ENCODE results near the gene CNTNAP5. TPM values are rescaled to one million over a fixed set of nuclear protein-coding genes. Genes with fewer than 3 reads are reported as not detected.

CNTNAP5 gene
- polyA plus RNA-seq, 3 donors from 2014 or later: not detected

- no peak for DNase-seq
- Mint-ChIP-seq H3K9me3 (peaks cover 4 to 33% (median 18%) of the 10 kb centered on the region in 6 donors), H3K36me3 (peaks cover 0 to 4% (median 3%) of the 10 kb centered on the region in 3 donors), H3K27me3 (ENCODE audit: low read depth in 3 of 3) (peaks cover 0 to 3% (median 2%) of the 10 kb centered on the region in 3 donors), H3K27ac (no peak overlapping the region), H3K4me1 (peaks cover 0 to 1% of the 10 kb centered on the region in 2 donors), H3K4me3 (no peak overlapping the region)
Measured at GRCh38 chr2:124426122-124426521, 401.0 kb downstream of the CNTNAP5 start.

GRCh38 chr2:124426625-124427024 lies 401.5 kb downstream of the CNTNAP5 start:
- peaks cover 0 to 1% of the 10 kb centered on the region in 2 donors for H3K4me1 Mint-ChIP-seq
- no peak for DNase-seq
- H3K27ac Mint-ChIP-seq: no peak overlapping the region
- peaks cover 0 to 3% (median 3%) of the 10 kb centered on the region in 3 donors for H3K27me3 Mint-ChIP-seq (ENCODE audit: low read depth in 3 of 3)
- H3K36me3 Mint-ChIP-seq: peaks cover 0 to 4% (median 0%) of the 10 kb centered on the region in 3 donors
- no peak overlapping the region for H3K4me3 Mint-ChIP-seq
- H3K9me3 Mint-ChIP-seq: peaks cover 4 to 28% (median 14%) of the 10 kb centered on the region in 6 donors

GRCh38 chr2:124437811-124438210 lies 412.7 kb downstream of the CNTNAP5 start:
- H3K36me3 Mint-ChIP-seq: no peaks in the 10 kb centered on the region
- H3K9me3 Mint-ChIP-seq: peaks cover 6 to 31% (median 8%) of the 10 kb centered on the region in 6 donors
- no peak overlapping the region for H3K4me3 Mint-ChIP-seq
- no peak for DNase-seq
- peaks cover 0 to 2% (median 0%) of the 10 kb centered on the region in 3 donors for H3K27me3 Mint-ChIP-seq (ENCODE audit: low read depth in 3 of 3)
- H3K27ac Mint-ChIP-seq: no peak overlapping the region
- no peaks in the 10 kb centered on the region for H3K4me1 Mint-ChIP-seq

DNA sequence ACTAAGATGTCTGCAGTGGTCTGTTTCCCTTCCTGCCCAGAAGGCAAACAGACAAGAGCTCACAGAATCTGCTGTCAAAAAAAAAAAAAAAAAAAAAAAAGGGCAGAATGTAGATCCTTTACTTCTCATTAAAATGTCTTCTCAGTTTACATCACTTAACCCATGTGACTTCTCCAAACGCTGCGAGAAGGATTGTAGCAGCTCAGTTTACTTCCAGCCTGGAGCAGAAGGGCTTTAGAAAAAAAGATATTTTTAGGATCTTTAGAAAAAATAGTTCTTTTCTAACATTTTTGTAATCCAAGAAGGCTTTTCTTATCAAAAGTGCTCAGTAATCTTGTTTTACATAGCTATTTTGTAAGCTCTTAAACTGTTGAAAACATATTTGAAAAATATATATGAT lies 425.4 kb downstream of the CNTNAP5 start:
- Mint-ChIP-seq H3K36me3 (peaks cover 0 to 3% (median 0%) of the 10 kb centered on the region in 3 donors), H3K27me3 (ENCODE audit: low read depth in 3 of 3) (peaks cover 0 to 3% (median 0%) of the 10 kb centered on the region in 3 donors), H3K4me1 (no peaks in the 10 kb centered on the region), H3K4me3 (no peak overlapping the region), H3K9me3 (peaks cover 11 to 50% (median 31%) of the 10 kb centered on the region in 6 donors), H3K27ac (no peak overlapping the region)
- DNase-seq: no peak

DNA sequence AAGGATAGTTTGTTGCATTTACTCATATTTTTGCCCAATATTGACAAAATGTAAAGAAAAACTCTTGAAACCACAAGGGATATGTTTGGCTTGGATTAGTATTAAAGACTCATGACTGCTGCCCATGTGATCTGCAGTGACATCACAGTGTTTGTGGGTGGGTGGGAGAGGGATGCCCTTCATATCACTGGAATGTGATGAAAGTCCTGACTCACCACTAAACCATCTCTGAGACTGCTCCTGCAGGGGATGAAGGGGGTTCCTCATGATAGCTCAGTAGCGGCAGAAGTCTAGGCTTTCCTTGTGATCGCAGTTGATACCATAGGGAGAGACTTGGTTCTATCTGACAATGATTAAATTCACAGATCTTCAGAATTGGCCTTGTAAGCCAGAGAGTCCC lies 451.2 kb downstream of the CNTNAP5 start:
- Mint-ChIP-seq H3K4me1 (no peaks in the 10 kb centered on the region), H3K27me3 (ENCODE audit: low read depth in 3 of 3) (peaks cover 0 to 2% (median 0%) of the 10 kb centered on the region in 3 donors), H3K27ac (no peak overlapping the region), H3K4me3 (no peak overlapping the region), H3K36me3 (no peaks in the 10 kb centered on the region), H3K9me3 (peaks cover 0 to 13% (median 3%) of the 10 kb centered on the region in 6 donors)
- no peak for DNase-seq

DNA sequence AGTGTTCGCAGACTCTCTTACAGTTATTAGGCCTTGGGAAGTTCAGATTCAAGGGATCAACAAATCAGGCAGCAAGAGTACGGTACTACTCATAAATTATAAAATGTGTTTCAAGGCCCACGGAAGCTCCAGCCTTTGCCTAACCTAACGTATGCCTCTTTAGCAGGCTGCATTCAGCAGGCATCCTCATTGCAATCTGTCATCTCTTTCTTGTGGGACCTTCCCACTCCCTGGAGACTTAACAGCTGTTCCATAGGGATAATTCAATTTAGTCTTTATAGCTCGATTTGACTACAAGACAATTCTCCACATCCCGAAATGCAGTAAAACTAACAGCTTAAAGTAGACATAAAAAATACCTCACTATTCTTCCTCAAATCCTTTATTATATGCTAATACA lies 453.7 kb downstream of the CNTNAP5 start:
- peaks cover 0 to 17% (median 6%) of the 10 kb centered on the region in 6 donors for H3K9me3 Mint-ChIP-seq
- no peak overlapping the region for H3K27ac Mint-ChIP-seq
- no peak overlapping the region for H3K4me3 Mint-ChIP-seq
- no peaks in the 10 kb centered on the region for H3K4me1 Mint-ChIP-seq
- no peaks in the 10 kb centered on the region for H3K36me3 Mint-ChIP-seq
- H3K27me3 Mint-ChIP-seq (ENCODE audit: low read depth in 3 of 3): peaks cover 0 to 3% (median 0%) of the 10 kb centered on the region in 3 donors
- DNase-seq: no peak

GRCh38 chr2:124480958-124481357 lies 455.9 kb downstream of the CNTNAP5 start:
- H3K36me3 Mint-ChIP-seq: no peaks in the 10 kb centered on the region
- H3K9me3 Mint-ChIP-seq: peaks cover 0 to 17% (median 4%) of the 10 kb centered on the region in 6 donors
- no peak overlapping the region for H3K4me3 Mint-ChIP-seq
- no peaks in the 10 kb centered on the region for H3K4me1 Mint-ChIP-seq
- no peak for DNase-seq
- H3K27me3 Mint-ChIP-seq (ENCODE audit: low read depth in 3 of 3): peaks cover 0 to 3% (median 0%) of the 10 kb centered on the region in 3 donors
- no peak overlapping the region for H3K27ac Mint-ChIP-seq

DNA sequence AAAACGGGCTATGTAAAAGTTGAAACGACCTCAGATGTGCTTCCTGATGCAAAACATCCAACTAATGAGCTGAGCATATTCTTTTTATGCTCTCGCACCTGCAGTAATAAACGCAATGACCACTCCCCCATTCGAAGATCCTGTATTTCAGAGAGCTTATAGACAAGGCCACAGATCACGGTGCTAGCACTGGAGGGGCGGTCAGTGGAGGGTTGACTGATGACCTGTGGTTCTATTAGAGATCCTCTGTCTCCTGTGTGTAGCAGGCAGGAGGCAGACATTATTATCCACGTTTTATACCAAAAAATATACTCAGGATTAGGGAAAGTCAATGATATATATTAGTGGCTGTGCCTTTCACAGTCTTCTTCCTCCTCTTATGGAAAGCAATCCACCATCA lies 457.0 kb downstream of the CNTNAP5 start:
- H3K9me3 Mint-ChIP-seq: peaks cover 0 to 12% (median 4%) of the 10 kb centered on the region in 6 donors
- no peak overlapping the region for H3K4me3 Mint-ChIP-seq
- H3K36me3 Mint-ChIP-seq: no peaks in the 10 kb centered on the region
- H3K4me1 Mint-ChIP-seq: no peaks in the 10 kb centered on the region
- no peak overlapping the region for H3K27ac Mint-ChIP-seq
- H3K27me3 Mint-ChIP-seq (ENCODE audit: low read depth in 3 of 3): peaks cover 0 to 3% (median 0%) of the 10 kb centered on the region in 3 donors
- no peak for DNase-seq

DNA sequence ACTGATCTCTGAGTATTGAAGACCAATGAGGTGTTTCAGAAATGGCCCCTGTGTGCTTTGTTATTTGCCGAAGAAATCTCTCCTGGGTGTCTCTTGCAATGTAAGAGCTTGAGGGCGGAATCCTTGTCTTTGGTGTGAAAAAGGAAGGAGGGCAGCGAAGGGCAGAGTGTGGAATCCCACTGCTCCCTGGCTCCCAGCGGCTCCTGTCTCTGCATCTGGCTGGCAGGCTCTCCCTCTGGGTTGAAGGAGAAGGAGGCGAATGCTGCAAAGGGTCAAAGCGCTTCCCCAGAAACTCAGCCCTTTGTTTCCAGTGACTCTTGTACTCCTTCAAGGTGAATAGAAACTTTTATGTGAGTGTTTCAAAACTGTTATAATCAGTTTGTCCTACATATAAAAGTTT lies 457.5 kb downstream of the CNTNAP5 start:
- Mint-ChIP-seq H3K9me3 (peaks cover 0 to 12% (median 4%) of the 10 kb centered on the region in 6 donors), H3K4me3 (no peak overlapping the region), H3K27ac (no peak overlapping the region), H3K4me1 (no peaks in the 10 kb centered on the region), H3K36me3 (no peaks in the 10 kb centered on the region), H3K27me3 (ENCODE audit: low read depth in 3 of 3) (peaks cover 0 to 3% (median 0%) of the 10 kb centered on the region in 3 donors)
- DNase-seq: no peak

DNA sequence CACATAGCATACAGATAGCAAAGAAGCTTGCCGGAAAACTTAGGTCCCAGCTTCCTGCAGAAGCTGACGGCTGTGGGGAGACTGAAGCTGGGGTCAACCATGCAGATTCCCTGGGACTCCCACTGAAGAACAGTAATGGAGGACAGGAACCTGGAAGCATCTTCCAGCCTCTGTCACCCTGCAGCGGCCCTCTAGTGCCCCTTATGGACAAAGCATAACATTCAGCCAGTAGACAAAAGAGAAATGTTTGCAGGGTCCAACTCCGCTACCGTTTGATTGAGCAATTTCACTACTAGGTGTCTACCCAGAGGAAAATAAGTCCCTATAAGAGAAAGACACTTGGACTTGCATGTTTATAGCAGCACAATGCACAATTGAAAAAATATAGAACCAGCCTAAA lies 460.6 kb downstream of the CNTNAP5 start:
- H3K27me3 Mint-ChIP-seq (ENCODE audit: low read depth in 3 of 3): peaks cover 0 to 4% (median 0%) of the 10 kb centered on the region in 3 donors
- peaks cover 2 to 12% (median 6%) of the 10 kb centered on the region in 6 donors for H3K9me3 Mint-ChIP-seq
- H3K4me1 Mint-ChIP-seq: no peaks in the 10 kb centered on the region
- H3K27ac Mint-ChIP-seq: no peak overlapping the region
- no peak overlapping the region for H3K4me3 Mint-ChIP-seq
- no peak for DNase-seq
- H3K36me3 Mint-ChIP-seq: no peaks in the 10 kb centered on the region

DNA sequence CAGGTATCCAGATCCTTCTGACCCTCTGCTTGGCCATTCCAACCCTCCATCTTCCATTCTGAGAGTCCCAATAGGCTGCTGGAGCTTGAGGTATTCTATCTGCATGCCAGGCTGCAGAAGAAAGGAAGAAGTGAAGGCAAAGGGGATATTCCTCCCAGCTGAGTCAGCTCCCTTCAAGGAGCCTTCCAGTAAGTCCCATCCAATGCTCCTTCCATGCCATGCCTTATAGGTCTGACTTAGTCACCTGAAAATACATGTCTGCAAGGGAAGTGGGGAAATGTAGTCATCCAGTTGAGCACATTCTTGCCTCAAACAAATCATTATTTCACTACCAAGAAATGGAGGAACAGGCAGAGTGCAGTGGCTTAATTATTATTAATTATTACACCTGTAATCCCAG lies 464.6 kb downstream of the CNTNAP5 start:
- DNase-seq: no peak
- Mint-ChIP-seq H3K27ac (no peak overlapping the region), H3K27me3 (ENCODE audit: low read depth in 3 of 3) (peaks cover 0 to 2% (median 1%) of the 10 kb centered on the region in 3 donors), H3K4me1 (no peaks in the 10 kb centered on the region), H3K36me3 (no peaks in the 10 kb centered on the region), H3K4me3 (no peak overlapping the region), H3K9me3 (peaks cover 0 to 7% (median 2%) of the 10 kb centered on the region in 6 donors)

DNA sequence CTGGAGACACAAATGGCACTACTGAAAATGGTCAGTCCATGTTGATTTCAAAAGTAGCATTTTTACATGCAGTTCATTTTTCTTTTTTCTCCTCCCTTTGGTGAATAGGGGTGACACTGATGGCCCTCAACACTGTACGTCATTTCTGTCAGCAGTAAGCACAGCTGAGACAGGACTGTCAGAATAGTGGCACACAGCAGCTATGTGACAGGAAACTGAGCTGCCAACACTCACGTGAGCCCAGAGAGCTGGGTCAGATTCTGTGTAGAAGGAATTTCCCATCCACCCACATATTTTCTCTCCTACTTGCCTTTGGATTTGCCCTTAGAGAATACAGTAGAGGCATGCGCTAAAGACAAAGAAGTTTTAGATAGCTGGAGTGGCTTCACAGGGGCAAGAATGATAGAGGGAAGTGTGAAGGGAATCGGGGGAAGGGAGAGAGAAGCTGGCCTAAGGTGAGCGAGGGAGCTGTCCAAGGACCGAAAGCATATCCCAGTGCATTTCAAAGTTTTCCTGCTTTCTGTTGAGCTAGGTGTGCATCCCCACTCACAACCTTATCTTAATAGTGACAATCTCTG lies 476.6 kb downstream of the CNTNAP5 start:
- Mint-ChIP-seq H3K4me3 (no peak overlapping the region), H3K27ac (no peak overlapping the region), H3K4me1 (no peaks in the 10 kb centered on the region), H3K27me3 (ENCODE audit: low read depth in 3 of 3) (peaks cover 0 to 2% (median 1%) of the 10 kb centered on the region in 3 donors), H3K9me3 (peaks cover 0 to 13% (median 8%) of the 10 kb centered on the region in 6 donors), H3K36me3 (no peaks in the 10 kb centered on the region)
- no peak for DNase-seq

DNA sequence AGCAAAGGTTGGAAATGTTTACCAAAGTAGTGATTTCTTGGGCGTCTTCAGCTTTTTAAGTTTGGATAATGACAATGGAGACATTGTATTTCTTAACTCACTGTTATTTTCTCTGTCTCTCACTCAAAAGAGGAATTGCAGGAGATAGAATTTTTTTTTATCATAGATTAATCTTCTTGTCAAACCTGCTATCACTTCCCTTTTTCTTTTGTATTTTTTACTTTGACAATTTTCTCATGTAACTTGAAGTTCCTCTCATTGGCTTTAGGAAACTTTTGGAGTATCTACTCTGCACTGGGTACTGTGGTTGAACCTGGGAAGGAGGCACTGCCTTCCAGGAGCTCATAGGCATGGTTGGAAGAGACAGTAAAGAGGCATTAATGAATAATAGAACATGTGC lies 489.1 kb downstream of the CNTNAP5 start:
- H3K27me3 Mint-ChIP-seq (ENCODE audit: low read depth in 3 of 3): peaks cover 0 to 3% (median 2%) of the 10 kb centered on the region in 3 donors
- no peaks in the 10 kb centered on the region for H3K36me3 Mint-ChIP-seq
- H3K9me3 Mint-ChIP-seq: peaks cover 2 to 32% (median 16%) of the 10 kb centered on the region in 6 donors
- H3K4me3 Mint-ChIP-seq: no peak overlapping the region
- H3K27ac Mint-ChIP-seq: no peak overlapping the region
- no peak for DNase-seq
- H3K4me1 Mint-ChIP-seq: no peaks in the 10 kb centered on the region

GRCh38 chr2:124520953-124521352 lies 495.9 kb downstream of the CNTNAP5 start:
- H3K9me3 Mint-ChIP-seq: peaks cover 0 to 31% (median 15%) of the 10 kb centered on the region in 6 donors
- H3K4me3 Mint-ChIP-seq: no peak overlapping the region
- peaks cover 0 to 2% (median 0%) of the 10 kb centered on the region in 3 donors for H3K27me3 Mint-ChIP-seq (ENCODE audit: low read depth in 3 of 3)
- no peaks in the 10 kb centered on the region for H3K4me1 Mint-ChIP-seq
- H3K36me3 Mint-ChIP-seq: no peaks in the 10 kb centered on the region
- H3K27ac Mint-ChIP-seq: no peak overlapping the region
- no peak for DNase-seq

DNA sequence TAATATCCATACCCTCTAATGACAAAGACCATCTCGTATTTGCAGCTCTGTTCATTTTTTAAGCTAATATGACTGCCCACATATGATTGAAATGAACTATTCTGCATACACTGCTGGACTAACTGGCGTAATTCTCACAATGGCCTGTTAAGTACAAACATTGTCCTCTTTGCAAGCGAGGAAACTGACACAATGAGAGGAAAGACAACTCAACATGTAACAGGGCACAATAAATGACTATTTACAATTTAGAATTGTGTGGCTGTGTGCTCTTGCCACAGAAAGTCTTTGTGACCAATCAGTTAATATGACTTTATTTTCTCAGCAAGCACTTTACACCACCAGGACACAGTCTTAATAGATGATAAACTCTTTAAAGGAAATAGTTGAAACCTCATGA lies 498.0 kb downstream of the CNTNAP5 start:
- no peak overlapping the region for H3K27ac Mint-ChIP-seq
- no peaks in the 10 kb centered on the region for H3K36me3 Mint-ChIP-seq
- H3K4me3 Mint-ChIP-seq: no peak overlapping the region
- H3K27me3 Mint-ChIP-seq (ENCODE audit: low read depth in 3 of 3): no peaks in the 10 kb centered on the region
- H3K4me1 Mint-ChIP-seq: no peaks in the 10 kb centered on the region
- no peak for DNase-seq
- peaks cover 0 to 19% (median 7%) of the 10 kb centered on the region in 6 donors for H3K9me3 Mint-ChIP-seq
